Measurements from ENCODE around the gene DIS3L2.

GRCh38 chr2:232310121-232310520 is 348.6 kb downstream of the DIS3L2 start:
- TF ChIP-seq ZNF274 (IDR thresholded peaks at IDR 0.05; ENCODE audit: borderline replicate concordance, extremely low read depth, low read length): no peak
- no peak for TF ChIP-seq RAD21 (IDR thresholded peaks at IDR 0.05 in 1 of 2, conservative IDR thresholded peaks at IDR 0.05 in 1 of 2; ENCODE audit: low read depth in 2 of 2, low read length in 2 of 2)
- TF ChIP-seq CTCF (IDR thresholded peaks at IDR 0.05; ENCODE audit: control extremely low read depth in 1 of 3, insufficient read depth in 1 of 3, low read depth in 1 of 3, low read length in 3 of 3): no peak
- TF ChIP-seq SP1 (IDR thresholded peaks at IDR 0.05; ENCODE audit: low read depth, low read length): no peak
- no peak for TF ChIP-seq JUN (IDR thresholded peaks at IDR 0.05; ENCODE audit: low read depth, low read length)

Data from H1 (cell line).